Keratinocyte (primary cell): ENCODE data around the gene SNAP29. TPM values are rescaled to one million over a fixed set of nuclear protein-coding genes. Genes with fewer than 3 reads are reported as not detected.

ENCODE experiments used
- DNase-seq: peaks from one replicate; pipeline ENCODE4 v3.0.0-alpha.2; 2011; ENCODE audit warnings: low read depth, missing footprints, low spot score
- FAIRE-seq: peaks from 2 replicates; lab custom pipeline; 2011; peaks lifted over from hg19 to GRCh38; lab: Jason Lieb, UNC
- H2AFZ ChIP-seq: 2 replicates; pipeline ENCODE4 v1.6.0; 2012; ENCODE audit warnings: low read length, control low read depth, inconsistent platforms; ENCODE audit not compliant: control insufficient read depth
- H3K27ac ChIP-seq: 2 replicates; pipeline ENCODE4 v1.5.1; 2011; ENCODE audit warnings: low read length; ENCODE audit not compliant: control insufficient read depth, insufficient read depth
- H3K27me3 ChIP-seq: 3 replicates; pipeline ENCODE4 v1.6.0; 2011; ENCODE audit warnings: low read length; ENCODE audit not compliant: control insufficient read depth, insufficient read depth; ENCODE audit errors: extremely low read depth
- H3K36me3 ChIP-seq, 2 experiments: 2 replicates in 1 of 2; 3 replicates in 1 of 2; pipeline ENCODE4 v1.5.1; 2011; ENCODE audit warnings: low read length in 2 of 2, mild to moderate bottlenecking in 1 of 2; ENCODE audit not compliant: control insufficient read depth in 2 of 2, insufficient read depth in 2 of 2; ENCODE audit errors: extremely low read depth in 1 of 2
- H3K4me1 ChIP-seq: 3 replicates; pipeline ENCODE4 v1.5.1; 2011; ENCODE audit warnings: low read length; ENCODE audit not compliant: control insufficient read depth, insufficient read depth; ENCODE audit errors: extremely low read depth
- H3K4me2 ChIP-seq: 3 replicates; pipeline ENCODE4 v1.6.0; 2011; ENCODE audit warnings: low read depth, low read length; ENCODE audit not compliant: control insufficient read depth, insufficient read depth; ENCODE audit errors: extremely low read depth
- H3K4me3 ChIP-seq, 3 experiments: fragments of 200-600 bp in 1 of 3; sonication (generic) in 1 of 3; 2 replicates in 2 of 3; 3 replicates in 1 of 3; pipeline ENCODE4 v1.5.1; 2011 to 2016; ENCODE audit warnings: low read length in 3 of 3, mild to moderate bottlenecking in 3 of 3, control low read depth in 2 of 3, inconsistent platforms in 1 of 3, low read depth in 1 of 3, mixed read lengths in 1 of 3, mixed run types in 1 of 3, moderate library complexity in 1 of 3; ENCODE audit not compliant: control insufficient read depth in 2 of 3, insufficient read depth in 2 of 3; ENCODE audit errors: extremely low read depth in 1 of 3
- H3K79me2 ChIP-seq: 2 replicates; pipeline ENCODE4 v1.6.0; 2012; ENCODE audit warnings: low read length; ENCODE audit not compliant: control insufficient read depth, insufficient read depth
- H3K9ac ChIP-seq: 3 replicates; pipeline ENCODE4 v1.6.0; 2011; ENCODE audit warnings: low read length; ENCODE audit not compliant: control insufficient read depth, insufficient read depth; ENCODE audit errors: extremely low read depth
- H3K9me1 ChIP-seq: 3 replicates; pipeline ENCODE4 v1.6.0; 2011; ENCODE audit warnings: low read length; ENCODE audit not compliant: control insufficient read depth, insufficient read depth; ENCODE audit errors: extremely low read depth
- H3K9me3 ChIP-seq: 2 replicates; pipeline ENCODE4 v1.5.1; 2012; ENCODE audit warnings: low read depth, low read length; ENCODE audit not compliant: control insufficient read depth
- H4K20me1 ChIP-seq: 3 replicates; pipeline ENCODE4 v1.6.0; 2011; ENCODE audit warnings: low read length; ENCODE audit not compliant: control insufficient read depth, insufficient read depth; ENCODE audit errors: extremely low read depth
- CTCF ChIP-seq, 3 experiments: IDR thresholded peaks in 1 of 3; conservative IDR thresholded peaks in 1 of 3; optimal IDR thresholded peaks in 1 of 3; 2 replicates in 2 of 3; 3 replicates in 1 of 3; pipeline versions ENCODE3 to v1.5.1; 2011; ENCODE audit warnings: low read length in 3 of 3, mild to moderate bottlenecking in 3 of 3, moderate library complexity in 2 of 3, control low read depth in 1 of 3, inconsistent platforms in 1 of 3; ENCODE audit not compliant: insufficient read depth in 2 of 3; ENCODE audit errors: extremely low read depth in 1 of 3
- EZH2 ChIP-seq: IDR thresholded peaks from one replicate; pipeline ENCODE4 v1.6.1; 2012; ENCODE audit warnings: inconsistent platforms, mild to moderate bottlenecking, low read length, moderate library complexity
- dilution Hi-C: fragments of 300-500 bp; cut with MboI; formaldehyde crosslinking; loops from one replicate; pipeline ENCODE4 v1.7.0; 2020; ENCODE audit warnings: low sequenced_read_pairs; ENCODE audit not compliant: extremely low pct_ligation_motif_present
- polyA plus RNA-seq, 5 experiments: library from polyadenylated mRNA; depleted of rRNA in 3 of 5; stranded (reverse) in 3 of 5; stranded (forward) in 1 of 5; unstranded in 1 of 5; fragments of >200 nt; gene quantifications; 1 replicate in 1 of 5; 2 replicates in 3 of 5; 3 replicates in 1 of 5; pipeline versions ENCODE4 v1.2.1 to v1.2.3, GENCODE V29; 2011 to 2012; ENCODE audit warnings: missing spikeins in 2 of 5, low read depth in 1 of 5, low replicate concordance in 1 of 5

Gene SNAP29
- polyA plus RNA-seq, 1 donor (not counting 4 experiments of a cell fraction or from before 2014, with no cell fraction given) = 36.5 TPM

GRCh38 chr22:20814221-20814808 is 44.5 kb upstream of the SNAP29 start:
- no peaks in the 10 kb centered on the region for H3K9me1 ChIP-seq
- H3K9ac ChIP-seq = no peak overlapping the region
- no peaks in the 10 kb centered on the region for H3K4me1 ChIP-seq
- no peaks in the 10 kb centered on the region for H3K9me3 ChIP-seq
- no peak overlapping the region for H3K4me3 ChIP-seq
- H3K27ac ChIP-seq = no peak overlapping the region
- dilution Hi-C loops = no loop called here
- no peaks in the 10 kb centered on the region for H4K20me1 ChIP-seq
- no peaks in the 10 kb centered on the region for H3K27me3 ChIP-seq
- DNase-seq = no peak
- H2AFZ ChIP-seq = no peak overlapping the region
- FAIRE-seq = no peak
- TF ChIP-seq CTCF (optimal IDR thresholded peaks at IDR 0.05 in 1 of 3, IDR thresholded peaks at IDR 0.05 in 1 of 3, conservative IDR thresholded peaks at IDR 0.05 in 1 of 3; ENCODE audit: extremely low read depth in 1 of 3, insufficient read depth in 2 of 3, low read length in 3 of 3) (no peak), EZH2 (no peak)
- no peaks in the 10 kb centered on the region for H3K79me2 ChIP-seq
- no peak overlapping the region for H3K4me2 ChIP-seq
- peaks cover 15 to 20% of the 10 kb centered on the region in 2 experiments for H3K36me3 ChIP-seq

GRCh38 chr22:20815477-20816050 is 43.2 kb upstream of the SNAP29 start:
- Histone ChIP-seq H3K4me2 (no peak overlapping the region), H3K9ac (no peak overlapping the region), H4K20me1 (no peaks in the 10 kb centered on the region), H3K4me1 (no peaks in the 10 kb centered on the region), H2AFZ (no peak overlapping the region), H3K27ac (no peak overlapping the region), H3K79me2 (no peaks in the 10 kb centered on the region), H3K9me1 (no peaks in the 10 kb centered on the region), H3K4me3 (no peak overlapping the region), H3K27me3 (no peaks in the 10 kb centered on the region), H3K36me3 (peaks cover 12 to 15% of the 10 kb centered on the region in 2 experiments), H3K9me3 (no peaks in the 10 kb centered on the region)
- dilution Hi-C loops = no loop called here
- DNase-seq (no peak), FAIRE-seq (no peak)
- no peak for TF ChIP-seq EZH2
- no peak for TF ChIP-seq CTCF (optimal IDR thresholded peaks at IDR 0.05 in 1 of 3, IDR thresholded peaks at IDR 0.05 in 1 of 3, conservative IDR thresholded peaks at IDR 0.05 in 1 of 3; ENCODE audit: extremely low read depth in 1 of 3, insufficient read depth in 2 of 3, low read length in 3 of 3)
